Posterior vena cava (tissue), 2 donors: Measurements from ENCODE around the gene RINL. TPM values are rescaled to one million over a fixed set of nuclear protein-coding genes. Genes with fewer than 3 reads are reported as not detected.
"Not testable (repeated sequence)": the region's sequence is repeated elsewhere in the genome, so short reads cannot be mapped to it uniquely, and the experiment has no call there.

ENCODE experiments used
- DNase-seq: peaks from one replicate; pipeline ENCODE4 v3.0.0-alpha.2; 2020; ENCODE audit warnings: low spot score
- intact Hi-C, 2 donors: fragments of 100-400 bp; cut with DNase I; formaldehyde crosslinking; loops; one replicate each; pipeline versions ENCODE4 v1.14.1 to v1.14.2; 2022 to 2023
- total RNA-seq, 2 donors: library from RNA; stranded (reverse); fragmentation: NEBNext Ultra II Directional; extraction: Animal tissue kit (Norgen Biotek cat#: 25700); gene quantifications; one replicate each; pipeline ENCODE4 v1.2.1, GENCODE V29; 2021
- donor health status: DM: yes; HTN: yes; CAD: no.
- donor health status: DM: yes; HTN: yes; CAD: no.

The RINL gene
- total RNA-seq, 2 donors from 2014 or later, result 5.8 to 6.1 TPM

DNA sequence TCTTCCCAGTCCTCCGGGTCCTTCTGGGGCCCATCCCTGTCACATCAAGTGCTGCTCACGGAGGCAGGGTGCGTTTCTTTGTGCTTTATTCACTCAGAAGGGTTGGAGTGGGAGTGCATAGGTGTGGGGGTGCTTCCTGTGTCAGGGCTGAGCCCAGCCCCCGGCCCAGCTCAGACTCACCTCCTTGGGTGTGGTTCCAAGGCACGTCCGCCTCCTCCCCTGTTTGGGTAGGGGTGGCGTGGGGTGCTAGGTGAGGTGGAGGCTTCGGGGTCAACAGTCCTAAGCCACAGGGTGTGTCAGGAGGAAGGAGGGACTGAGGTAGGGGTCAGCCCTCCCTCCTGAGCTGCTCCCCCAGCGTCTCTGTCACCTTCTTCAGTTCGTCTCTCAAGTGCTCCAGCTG is 30.8 kb upstream of the RINL start:
- intact Hi-C loops, result no loop called here
- no peak for DNase-seq

DNA sequence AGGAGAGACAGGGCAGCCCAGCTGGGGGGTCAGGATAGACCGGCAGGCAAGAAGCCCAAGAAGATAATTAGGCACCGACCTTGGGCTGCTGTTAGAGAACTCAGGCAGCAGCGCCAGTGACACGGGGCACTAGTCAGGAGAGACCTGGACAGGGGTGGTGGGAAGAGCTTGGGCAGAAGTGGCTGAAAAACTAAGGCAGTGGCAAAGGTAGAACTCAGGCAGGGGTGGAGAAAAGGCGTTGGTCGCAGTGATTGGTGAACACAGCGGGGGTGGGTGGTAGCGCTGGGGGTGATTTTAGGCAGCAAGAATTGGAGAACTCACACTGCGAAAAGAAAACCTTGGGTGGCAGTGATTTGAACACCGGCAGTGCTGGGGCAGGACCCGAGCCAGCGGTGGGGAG is 29.6 kb upstream of the RINL start:
- intact Hi-C loops, result no loop called here
- no peak for DNase-seq

DNA sequence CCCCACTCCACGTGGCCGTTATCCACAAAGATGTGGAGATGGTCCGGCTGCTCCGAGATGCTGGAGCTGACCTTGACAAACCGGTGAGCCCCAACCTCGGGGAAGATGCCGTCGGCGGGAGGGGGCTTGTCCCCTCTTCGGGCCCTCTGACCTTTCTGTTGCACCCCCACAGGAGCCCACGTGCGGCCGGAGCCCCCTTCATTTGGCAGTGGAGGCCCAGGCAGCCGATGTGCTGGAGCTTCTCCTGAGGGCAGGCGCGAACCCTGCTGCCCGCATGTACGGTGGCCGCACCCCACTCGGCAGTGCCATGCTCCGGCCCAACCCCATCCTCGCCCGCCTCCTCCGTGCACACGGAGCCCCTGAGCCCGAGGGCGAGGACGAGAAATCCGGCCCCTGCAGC is 29.2 kb upstream of the RINL start:
- intact Hi-C loops, result no loop called here
- DNase-seq, result no peak

DNA sequence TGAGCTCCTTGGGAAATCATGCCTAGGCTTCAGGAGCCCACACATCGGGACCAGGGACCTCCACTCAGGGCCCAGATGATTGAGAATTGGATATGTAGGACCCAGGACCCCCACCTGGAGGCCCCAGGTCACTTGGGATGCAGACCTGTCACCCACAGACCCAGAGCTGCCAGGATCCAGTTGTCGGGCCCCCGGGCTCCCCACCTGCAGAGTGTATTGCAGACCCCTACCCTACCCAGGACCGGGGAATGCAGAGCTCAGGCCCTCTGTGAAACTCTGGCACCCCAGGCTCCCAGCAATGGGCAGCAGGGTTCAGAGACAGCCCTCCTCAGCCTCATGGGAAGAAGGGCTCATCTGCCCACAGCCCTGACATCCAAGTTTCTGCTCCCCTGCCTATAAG is 27.5 kb upstream of the RINL start:
- DNase-seq, result no peak
- intact Hi-C loops, result no loop called here

DNA sequence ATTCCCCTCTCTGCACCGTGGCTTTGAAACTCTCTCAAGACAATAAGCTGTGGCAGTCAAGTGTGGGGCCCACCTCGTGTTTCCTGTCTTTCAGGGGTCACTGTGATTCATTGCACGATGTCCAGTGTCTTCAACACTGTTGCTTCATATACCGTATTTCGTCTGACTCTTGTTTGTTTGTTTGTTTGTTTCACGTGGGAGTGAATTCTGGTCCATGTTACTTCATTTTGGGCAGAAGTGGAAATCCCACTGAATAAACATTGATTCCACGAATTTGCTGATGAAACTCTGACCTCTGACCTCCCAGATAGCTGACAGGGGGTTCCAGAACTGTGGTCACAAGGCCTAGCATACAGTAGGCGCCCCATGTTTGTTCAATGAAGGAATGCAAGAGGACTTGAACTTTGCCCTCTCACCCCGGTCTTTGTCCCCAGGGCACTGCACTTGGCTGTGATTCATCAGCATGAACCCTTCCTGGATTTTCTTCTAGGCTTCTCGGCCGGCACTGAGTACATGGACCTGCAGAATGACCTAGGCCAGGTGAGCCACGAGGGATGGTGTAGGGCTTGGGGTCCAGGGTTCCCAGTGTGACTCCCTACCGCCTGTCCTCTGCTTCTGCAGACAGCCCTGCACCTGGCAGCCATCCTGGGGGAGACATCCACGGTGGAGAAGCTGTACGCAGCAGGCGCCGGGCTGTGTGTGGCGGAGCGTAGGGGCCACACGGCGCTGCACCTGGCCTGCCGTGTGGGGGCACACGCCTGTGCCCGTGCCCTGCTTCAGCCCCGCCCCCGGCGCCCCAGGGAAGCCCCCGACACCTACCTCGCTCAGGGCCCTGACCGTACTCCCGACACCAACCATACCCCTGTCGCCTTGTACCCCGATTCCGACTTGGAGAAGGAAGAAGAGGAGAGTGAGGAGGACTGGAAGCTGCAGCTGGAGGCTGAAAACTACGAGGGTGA is 26.8 kb upstream of the RINL start:
- intact Hi-C loops, result no loop called here
- DNase-seq, result no peak

- intact Hi-C loops, result no loop called here
- no peak for DNase-seq
Measured at GRCh38 chr19:38901683-38902082, 23.6 kb upstream of the RINL start.

DNA sequence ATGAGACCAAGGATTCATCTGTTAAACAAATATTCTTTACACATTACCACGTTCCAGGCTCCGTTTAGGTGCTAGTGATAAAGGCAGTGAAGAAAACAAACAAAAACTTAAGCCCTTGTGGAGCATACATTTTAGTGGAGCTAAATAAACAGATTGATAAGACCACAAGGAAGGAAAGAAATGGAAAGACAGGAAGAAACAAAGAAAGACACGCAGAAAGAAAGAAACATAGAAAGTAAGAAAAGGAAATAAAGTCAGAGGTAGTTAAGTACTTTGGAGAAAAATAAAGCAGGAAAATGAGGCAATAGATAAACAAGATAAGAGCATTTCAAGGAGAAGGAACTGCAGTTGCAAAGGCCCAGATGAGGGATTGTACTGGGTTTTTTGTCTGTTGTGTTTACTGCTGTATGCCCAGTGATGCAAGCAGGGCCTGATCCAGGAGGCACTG is 22.7 kb upstream of the RINL start:
- intact Hi-C loops, result no loop called here
- DNase-seq, result no peak

GRCh38 chr19:38900202-38900629 is 22.1 kb upstream of the RINL start:
- intact Hi-C loops, result no loop called here

DNA sequence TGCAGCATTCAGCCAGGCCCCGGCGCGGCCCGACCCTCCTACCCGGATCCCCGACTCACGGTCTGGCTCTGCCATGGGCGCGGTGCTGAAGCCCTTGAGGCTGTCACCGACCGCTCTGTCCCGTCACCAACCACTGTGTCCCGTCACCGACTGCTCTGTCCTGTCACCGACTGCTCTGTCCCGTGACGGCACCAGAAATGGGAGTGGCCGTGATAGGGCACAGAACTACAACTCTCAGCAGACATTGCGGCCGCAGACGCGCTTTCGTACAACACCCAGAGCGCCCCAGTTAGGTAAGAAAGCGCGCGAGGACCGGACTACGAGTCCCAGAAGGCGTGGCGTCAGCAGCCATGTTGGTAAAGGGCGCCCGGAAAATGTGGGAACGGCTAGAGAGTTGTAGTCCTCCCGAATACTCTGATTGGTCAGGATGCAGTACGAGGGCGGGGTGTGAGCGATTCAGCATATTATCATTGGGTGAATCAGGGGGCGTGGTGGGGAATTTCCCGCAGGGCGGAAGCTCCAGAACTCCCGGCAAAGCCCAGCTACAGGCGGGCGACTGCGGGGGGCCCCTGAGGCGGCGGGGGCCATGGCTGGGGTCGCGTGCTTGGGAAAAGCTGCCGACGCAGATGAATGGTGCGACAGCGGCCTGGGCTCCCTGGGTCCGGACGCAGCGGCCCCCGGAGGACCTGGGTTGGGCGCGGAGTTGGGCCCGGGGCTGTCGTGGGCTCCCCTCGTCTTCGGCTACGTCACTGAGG is 21.5 kb upstream of the RINL start, which contains the start of the genes NFKBIB and SIRT2:
Gene NFKBIB (plus strand): TSS at position 523 of the 755 bp plus-strand sequence. CDS start 64 bp downstream, at position 587.
Gene SIRT2 (minus strand): TSS at position 172 of the 755 bp plus-strand sequence. CDS start 97 bp downstream, at position 75.
- intact Hi-C loops, result no loop called here
- DNase-seq, result peak; percentile 100

More at GRCh38 chr19:38900202-38900629, 22.1 kb upstream of the RINL start:
- DNase-seq, result no peak

DNA sequence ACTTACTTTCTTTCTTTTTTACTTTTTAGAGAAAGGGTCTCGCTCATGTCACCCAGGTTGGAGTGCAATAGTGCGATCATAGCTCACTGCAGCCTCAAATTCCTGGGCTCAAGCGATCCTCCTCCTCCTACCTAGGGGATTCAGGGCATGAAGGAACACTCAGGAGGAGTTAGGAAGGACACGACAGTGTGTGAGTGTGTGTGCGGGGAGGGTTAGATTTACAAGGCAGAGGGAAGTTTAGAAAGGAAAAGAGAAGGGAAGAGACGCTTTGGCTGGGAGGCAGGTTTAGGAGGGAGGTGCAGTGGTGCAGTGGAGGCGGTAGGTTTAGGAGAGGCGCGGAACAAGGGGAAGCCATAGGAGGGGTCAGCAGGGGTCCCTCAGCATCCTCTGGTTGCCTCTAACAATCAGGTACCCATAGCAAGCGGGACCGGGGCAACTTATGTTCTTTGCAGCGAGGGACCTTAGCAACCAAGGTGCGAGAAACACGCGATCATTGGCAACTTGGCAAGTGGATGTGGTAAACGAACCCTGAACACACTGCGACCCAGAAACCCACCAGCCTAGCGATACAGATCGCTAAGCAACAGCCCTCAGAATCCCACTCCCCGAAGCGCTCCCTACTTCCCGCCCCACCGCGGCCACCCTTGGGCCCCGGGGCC is 20.8 kb upstream of the RINL start:
- no peak for DNase-seq
- intact Hi-C loops, result no loop called here

- DNase-seq, result no peak
- intact Hi-C loops, result no loop called here
Measured at GRCh38 chr19:38894968-38895367, 16.9 kb upstream of the RINL start.

DNA sequence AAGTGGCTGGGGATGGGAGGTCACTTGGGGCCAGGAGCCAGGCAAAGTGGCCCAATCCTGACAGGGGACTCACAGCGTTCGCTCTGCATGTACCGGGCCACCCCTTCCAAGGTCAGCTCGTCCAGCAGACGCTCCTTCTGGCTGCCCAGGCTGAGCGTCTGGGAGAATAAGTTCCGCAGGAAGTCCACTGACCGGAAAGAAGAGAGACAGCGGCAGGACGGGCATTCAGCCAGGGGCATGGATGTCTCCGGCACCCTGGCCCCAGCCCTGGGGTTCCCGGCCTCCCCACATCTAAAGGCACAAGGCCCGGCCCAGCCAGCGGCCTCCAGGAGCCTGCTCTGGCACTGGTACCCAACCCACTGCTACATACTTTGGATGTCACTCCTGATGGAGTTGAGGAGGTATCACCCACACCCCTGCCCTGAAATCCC is 15.3 kb upstream of the RINL start:
- intact Hi-C loops, result no loop called here
- no peak for DNase-seq

DNA sequence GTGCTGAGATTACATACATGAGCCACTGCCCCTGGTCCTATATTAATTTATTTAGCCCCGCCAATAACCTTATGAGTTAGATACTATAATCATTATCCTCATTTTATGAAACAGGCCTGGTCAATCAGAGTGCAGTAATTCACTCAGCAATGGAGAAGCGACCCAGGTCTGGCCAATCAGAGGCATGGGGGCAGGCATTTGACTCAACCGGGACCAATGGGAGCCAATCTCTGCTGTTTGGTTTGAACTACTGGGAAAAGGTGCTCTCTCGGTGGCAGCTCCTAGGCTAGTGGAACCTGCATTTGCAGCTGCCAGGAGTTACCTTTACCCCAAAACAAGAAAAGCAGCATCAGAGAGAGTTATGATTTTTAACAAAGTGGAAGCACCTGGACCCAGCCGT is 14.8 kb upstream of the RINL start:
- DNase-seq, result no peak
- intact Hi-C loops, result no loop called here

- DNase-seq, result no peak
- intact Hi-C loops, result no loop called here
Measured at GRCh38 chr19:38891771-38892170, 13.7 kb upstream of the RINL start.

DNA sequence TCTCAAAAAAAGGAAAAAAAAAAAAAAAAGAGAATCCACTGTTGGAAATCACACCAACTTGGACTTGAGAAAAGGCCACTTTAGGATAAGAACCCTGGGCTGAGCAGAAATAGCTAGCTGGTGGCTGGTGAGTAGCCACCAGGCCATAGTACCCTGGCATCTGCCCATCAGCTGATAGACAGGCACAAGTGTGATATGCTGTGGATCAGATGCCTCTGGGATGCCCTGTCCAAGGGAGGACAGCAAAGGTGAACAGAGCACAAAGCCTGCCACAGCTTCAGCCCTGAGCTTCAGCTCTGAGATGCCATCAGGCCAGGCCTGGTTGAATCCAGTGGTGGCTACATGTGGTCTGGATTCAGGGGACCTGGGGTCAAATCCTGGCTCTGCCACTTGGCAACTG is 12.6 kb upstream of the RINL start:
- intact Hi-C loops, result no loop called here
- no peak for DNase-seq

DNA sequence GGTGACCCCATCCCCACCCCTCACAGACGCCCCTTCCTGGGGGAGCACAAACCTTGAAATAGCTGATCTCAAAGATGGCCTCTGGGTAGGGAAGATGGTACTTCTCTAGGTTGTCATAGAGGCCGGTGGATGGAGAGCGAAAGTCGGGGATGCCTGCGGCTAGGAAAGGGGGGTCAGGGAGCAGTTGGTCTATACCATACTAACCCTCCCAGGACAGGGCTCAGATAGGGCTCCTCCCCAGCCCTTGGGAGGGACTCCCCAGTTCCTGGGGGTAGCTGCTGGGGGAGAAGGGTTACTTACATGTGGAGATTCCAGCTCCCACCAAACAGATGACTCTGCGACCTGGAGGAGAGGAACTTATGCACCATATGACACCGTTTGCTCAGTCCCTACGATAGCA is 11.7 kb upstream of the RINL start:
- intact Hi-C loops, result no loop called here
- no peak for DNase-seq

- intact Hi-C loops, result no loop called here
- no peak for DNase-seq
Measured at GRCh38 chr19:38888876-38889275, 10.8 kb upstream of the RINL start.

DNA sequence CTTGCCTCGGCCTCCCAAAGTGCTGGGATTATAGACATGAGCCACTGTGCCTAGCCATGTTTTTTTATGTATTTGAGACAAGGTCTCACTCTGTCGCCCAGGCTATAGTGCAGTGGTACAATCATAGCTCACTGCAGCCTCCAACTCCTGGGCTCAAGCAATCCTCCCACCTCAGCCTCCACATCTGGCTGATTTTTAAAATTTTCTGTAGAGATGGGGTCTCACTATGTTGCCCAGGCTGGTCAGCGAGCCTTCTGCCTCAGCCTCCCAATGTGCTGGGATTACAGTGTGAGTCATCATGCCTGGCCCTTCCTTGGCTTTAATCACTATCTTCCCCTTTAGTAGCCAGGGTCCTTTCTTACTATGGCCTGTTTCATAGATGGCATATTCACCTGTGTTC is 6.6 kb upstream of the RINL start:
- intact Hi-C loops, DNase-seq: not testable (repeated sequence)

DNA sequence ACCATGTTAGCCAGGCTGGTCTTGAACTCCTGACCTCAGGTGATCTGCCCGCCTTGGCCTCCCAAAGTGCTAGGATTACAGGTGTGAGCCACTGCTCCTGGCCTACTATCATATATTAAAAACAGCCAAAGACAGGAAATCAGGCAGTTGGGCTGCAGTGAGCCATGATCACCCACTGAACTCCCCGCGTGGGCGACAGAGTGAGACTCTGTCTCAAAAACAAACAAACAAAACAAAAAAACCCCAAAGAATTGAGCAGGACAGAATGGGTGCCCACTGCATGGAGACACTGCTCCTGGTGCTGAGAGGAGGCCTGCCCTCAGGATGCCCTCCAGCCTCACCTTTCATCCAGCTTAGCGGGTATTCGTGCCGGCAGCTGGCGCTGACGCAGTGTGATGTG is 5.2 kb upstream of the RINL start:
- no peak for DNase-seq
- intact Hi-C loops, result no loop called here
